ENCODE data around the gene CATSPERZ. TPM values are rescaled to one million over a fixed set of nuclear protein-coding genes. Genes with fewer than 3 reads are reported as not detected.
A peak's percentile ranks its signal among the peaks of the same experiment; 100 is the strongest.
"Not testable (repeated sequence)": the region's sequence is repeated elsewhere in the genome, so short reads cannot be mapped to it uniquely, and the experiment has no call there.

Gene CATSPERZ
- total RNA-seq, 3 donors from 2014 or later = not detected

DNA sequence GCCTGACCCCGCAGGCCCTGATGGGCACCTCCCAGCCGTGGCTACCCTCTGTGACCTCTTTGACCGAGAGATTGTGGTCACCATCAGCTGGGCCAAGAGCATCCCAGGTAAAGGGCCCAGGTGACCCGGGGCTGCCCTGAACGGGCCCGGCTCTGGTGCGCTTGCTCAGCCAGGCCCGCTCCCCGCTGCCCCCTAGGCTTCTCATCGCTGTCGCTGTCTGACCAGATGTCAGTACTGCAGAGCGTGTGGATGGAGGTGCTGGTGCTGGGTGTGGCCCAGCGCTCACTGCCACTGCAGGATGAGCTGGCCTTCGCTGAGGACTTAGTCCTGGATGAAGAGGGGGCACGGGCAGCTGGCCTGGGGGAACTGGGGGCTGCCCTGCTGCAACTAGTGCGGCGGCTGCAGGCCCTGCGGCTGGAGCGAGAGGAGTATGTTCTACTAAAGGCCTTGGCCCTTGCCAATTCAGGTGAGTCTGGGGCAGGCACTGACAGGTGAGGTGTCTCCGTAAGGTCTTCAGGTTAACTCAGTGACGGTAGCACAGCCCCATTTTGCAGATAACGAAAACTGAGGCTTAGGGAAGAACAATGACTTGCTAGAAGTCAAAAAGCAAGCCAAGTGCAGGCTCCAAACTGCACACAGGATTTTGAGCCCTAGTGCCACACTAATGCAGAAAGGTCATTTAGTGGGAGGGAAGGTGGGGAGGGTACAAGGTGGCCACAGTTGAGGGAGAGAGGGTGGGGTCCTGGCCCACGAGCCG is 14.8 kb downstream of the CATSPERZ start:
- Mint-ChIP-seq H3K4me1 (ENCODE audit: low read depth) (peaks cover 30% of the 10 kb centered on the region), H3K9me3 (no peaks in the 10 kb centered on the region), H3K27me3 (ENCODE audit: low read depth) (no peaks in the 10 kb centered on the region), H3K4me3 (peak overlapping the region; percentile 37), H3K36me3 (ENCODE audit: insufficient read depth) (peaks cover 8% of the 10 kb centered on the region)
- ATAC-seq (no peak), DNase-seq (no peak)

DNA sequence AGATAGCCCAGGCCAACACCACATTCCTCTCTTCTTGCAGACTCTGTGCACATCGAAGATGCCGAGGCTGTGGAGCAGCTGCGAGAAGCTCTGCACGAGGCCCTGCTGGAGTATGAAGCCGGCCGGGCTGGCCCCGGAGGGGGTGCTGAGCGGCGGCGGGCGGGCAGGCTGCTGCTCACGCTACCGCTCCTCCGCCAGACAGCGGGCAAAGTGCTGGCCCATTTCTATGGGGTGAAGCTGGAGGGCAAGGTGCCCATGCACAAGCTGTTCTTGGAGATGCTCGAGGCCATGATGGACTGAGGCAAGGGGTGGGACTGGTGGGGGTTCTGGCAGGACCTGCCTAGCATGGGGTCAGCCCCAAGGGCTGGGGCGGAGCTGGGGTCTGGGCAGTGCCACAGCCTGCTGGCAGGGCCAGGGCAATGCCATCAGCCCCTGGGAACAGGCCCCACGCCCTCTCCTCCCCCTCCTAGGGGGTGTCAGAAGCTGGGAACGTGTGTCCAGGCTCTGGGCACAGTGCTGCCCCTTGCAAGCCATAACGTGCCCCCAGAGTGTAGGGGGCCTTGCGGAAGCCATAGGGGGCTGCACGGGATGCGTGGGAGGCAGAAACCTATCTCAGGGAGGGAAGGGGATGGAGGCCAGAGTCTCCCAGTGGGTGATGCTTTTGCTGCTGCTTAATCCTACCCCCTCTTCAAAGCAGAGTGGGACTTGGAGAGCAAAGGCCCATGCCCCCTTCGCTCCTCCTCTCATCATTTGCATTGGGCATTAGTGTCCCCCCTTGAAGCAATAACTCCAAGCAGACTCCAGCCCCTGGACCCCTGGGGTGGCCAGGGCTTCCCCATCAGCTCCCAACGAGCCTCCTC is 15.7 kb downstream of the CATSPERZ start:
- H3K4me1 Mint-ChIP-seq (ENCODE audit: low read depth) = peaks cover 27% of the 10 kb centered on the region

DNA sequence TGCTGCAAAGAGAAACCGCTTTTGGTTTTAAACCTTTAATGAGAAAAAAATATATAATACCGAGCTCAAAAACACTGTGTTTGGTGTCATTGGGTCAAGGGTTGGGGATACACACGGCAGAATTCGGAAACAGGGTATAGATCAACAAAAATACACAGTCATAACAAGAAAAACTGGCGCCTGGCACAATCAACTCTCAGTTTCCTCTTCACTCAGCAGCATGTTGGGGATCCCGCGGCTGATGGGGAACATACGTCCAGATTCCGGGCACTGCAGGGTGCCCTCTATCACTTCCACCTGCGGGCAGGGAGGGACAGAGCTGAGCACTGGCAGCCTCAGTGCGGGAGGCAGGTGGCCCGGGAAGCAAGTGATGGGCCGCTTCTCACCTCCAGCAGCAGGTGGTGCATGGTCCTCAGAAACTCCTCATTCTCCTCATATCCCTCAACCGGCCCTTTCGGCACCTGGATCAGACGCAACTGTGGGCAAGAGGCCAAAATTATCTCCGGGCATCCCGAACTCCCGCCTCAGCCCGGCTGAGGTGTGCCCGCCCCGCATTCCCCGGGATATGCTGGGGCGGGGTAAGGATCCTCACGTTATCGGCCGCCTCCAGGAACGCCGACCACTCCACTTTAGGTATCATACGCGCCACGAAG is 16.6 kb downstream of the CATSPERZ start:
- no peaks in the 10 kb centered on the region for H3K9me3 Mint-ChIP-seq
- H3K36me3 Mint-ChIP-seq (ENCODE audit: insufficient read depth) = peaks cover 16% of the 10 kb centered on the region
- H3K4me3 Mint-ChIP-seq = peak overlapping the region; percentile 94
- H3K4me1 Mint-ChIP-seq (ENCODE audit: low read depth) = peaks cover 25% of the 10 kb centered on the region
- H3K27me3 Mint-ChIP-seq (ENCODE audit: low read depth) = no peaks in the 10 kb centered on the region
- ATAC-seq (peak; percentile 3), DNase-seq (no peak)

More for the DNA sequence above, 15.7 kb downstream of the CATSPERZ start:
- not testable (repeated sequence) for H3K27me3 Mint-ChIP-seq (ENCODE audit: low read depth); H3K9me3 Mint-ChIP-seq; DNase-seq; ATAC-seq
- Mint-ChIP-seq H3K36me3 (ENCODE audit: insufficient read depth) (peaks cover 11% of the 10 kb centered on the region), H3K4me3 (peak overlapping the region; percentile 94)

DNA sequence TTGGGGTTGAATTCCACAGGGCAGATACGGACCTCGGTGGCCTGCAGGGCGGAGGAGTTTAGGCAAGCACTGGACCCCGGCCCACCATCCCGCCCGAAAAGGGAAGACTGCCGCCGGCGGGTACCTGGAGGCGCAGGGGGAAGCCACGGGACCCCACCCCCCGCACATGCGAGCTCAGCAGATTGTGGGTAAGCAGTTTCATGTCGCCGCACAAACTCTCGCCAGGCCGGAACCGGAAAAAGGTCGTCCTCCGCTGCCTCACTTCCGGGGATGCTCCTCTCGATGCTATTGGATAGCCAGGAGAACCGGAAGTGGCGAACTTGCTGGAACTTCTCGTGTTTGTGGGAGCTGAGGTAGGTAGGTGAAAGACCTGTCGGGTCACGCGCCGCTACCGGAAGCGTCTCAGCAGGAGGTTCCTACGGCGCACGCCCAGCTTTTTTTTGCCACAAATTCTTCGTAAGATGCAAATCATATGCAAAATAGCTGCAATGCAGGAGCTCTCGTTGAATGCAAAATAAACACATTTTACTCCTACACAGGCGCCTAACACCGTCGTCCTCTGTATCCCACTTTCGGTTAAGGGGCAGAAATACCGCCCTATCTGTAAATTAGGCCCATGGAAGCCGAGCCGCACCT is 17.3 kb downstream of the CATSPERZ start, which contains the start of gene TRMT112:
TRMT112 (minus strand) TSS at position 235 of the 636 bp plus-strand sequence; CDS start at position 202, 33 bp downstream.
- DNase-seq (peak; percentile 89), ATAC-seq (peak; percentile 83)
- Mint-ChIP-seq H3K4me3 (peak within 1 kb of the TSS; percentile 94), H3K36me3 (ENCODE audit: insufficient read depth) (peaks cover 17% of the 10 kb centered on the region), H3K27me3 (ENCODE audit: low read depth) (no peaks in the 10 kb centered on the region), H3K4me1 (ENCODE audit: low read depth) (peaks cover 24% of the 10 kb centered on the region), H3K9me3 (no peaks in the 10 kb centered on the region)

DNA sequence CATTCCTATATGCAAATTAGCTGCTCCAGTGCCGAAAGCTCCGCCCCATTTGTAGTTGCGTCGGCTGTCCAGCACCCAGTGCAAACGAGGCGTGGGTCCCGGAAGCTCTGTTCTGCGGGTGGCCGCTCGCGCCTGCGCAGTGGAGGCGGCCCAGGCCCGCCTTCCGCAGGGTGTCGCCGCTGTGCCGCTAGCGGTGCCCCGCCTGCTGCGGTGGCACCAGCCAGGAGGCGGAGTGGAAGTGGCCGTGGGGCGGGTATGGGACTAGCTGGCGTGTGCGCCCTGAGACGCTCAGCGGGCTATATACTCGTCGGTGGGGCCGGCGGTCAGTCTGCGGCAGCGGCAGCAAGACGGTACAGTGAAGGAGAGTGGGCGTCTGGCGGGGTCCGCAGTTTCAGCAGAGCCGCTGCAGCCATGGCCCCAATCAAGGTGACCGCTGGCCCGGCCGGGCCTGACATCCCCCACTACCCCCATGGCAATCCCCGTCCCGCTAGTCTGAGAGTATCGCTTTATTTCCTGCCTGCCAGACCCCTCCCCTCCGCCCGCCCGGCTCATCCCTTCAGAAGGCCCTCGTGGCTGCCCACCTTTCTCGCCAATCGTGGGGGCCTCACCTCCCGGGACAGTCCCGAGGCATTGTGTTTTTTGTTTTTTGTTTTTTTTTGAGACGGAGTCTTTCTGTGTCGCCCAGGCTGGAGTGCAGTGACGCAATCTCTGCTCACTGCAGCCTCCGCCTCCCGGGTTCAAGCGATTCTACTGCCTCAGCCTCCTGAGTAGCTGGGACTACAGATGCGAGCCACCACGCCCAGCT is 18.0 kb downstream of the CATSPERZ start, which contains the start of gene PRDX5:
PRDX5 (plus strand) TSS at position 161 of the 805 bp plus-strand sequence; CDS start at position 256, 95 bp downstream.
- peak; percentile 82 to 84 for ATAC-seq
- H3K9me3 Mint-ChIP-seq = no peaks in the 10 kb centered on the region
- H3K36me3 Mint-ChIP-seq (ENCODE audit: insufficient read depth) = peaks cover 17% of the 10 kb centered on the region
- H3K4me1 Mint-ChIP-seq (ENCODE audit: low read depth) = peaks cover 19% of the 10 kb centered on the region
- H3K27me3 Mint-ChIP-seq (ENCODE audit: low read depth) = no peaks in the 10 kb centered on the region
- peak; percentile 91 for DNase-seq
- H3K4me3 Mint-ChIP-seq = peak within 1 kb of the TSS; percentile 94

DNA sequence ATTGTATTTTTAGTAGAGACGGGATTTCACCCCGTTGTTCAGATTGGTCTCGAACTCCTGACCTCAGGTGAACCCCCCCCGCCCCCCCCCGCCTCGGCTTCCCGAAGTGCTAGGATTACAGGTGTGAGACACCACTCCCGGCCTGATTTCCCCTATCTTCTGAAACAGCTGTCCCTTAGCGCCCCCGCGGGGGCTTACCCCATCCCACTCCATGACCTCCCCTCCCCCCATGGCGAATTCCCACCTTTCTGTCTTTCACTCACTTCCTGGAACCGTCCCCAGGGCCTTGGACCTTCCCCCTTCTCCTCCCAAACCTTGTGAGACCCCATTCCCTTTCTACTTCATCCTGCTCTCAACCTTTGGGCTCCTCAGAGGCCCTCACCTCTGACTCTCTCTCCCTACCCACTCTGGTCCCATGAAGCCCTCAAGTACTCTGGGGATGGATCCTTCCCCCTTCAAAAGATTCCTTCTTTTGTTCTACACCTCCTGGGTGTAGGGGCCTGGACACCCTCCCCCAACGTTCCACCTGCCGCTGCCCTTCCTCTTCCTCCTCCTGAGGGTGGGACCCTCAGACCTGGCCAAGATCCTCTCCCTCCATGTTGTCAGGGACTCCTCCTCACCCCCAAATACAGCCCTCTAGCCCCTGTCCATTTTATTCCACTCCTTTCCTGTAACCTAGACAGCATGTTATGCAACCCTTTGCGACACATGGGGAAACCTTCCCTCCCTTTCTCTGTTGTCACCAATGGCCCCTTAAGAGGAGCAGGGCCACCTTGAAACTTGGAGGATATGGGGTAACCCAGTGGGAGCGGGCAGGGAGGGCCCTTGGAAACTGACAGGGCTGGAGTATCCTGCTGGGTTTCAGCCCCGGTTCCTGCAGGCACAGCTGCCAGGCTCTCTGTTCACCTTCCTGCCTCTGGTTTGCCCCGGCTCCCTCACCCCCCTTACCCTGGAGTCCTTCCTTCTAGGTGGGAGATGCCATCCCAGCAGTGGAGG is 18.9 kb downstream of the CATSPERZ start:
- ATAC-seq = no peak
- no peaks in the 10 kb centered on the region for H3K9me3 Mint-ChIP-seq

DNA sequence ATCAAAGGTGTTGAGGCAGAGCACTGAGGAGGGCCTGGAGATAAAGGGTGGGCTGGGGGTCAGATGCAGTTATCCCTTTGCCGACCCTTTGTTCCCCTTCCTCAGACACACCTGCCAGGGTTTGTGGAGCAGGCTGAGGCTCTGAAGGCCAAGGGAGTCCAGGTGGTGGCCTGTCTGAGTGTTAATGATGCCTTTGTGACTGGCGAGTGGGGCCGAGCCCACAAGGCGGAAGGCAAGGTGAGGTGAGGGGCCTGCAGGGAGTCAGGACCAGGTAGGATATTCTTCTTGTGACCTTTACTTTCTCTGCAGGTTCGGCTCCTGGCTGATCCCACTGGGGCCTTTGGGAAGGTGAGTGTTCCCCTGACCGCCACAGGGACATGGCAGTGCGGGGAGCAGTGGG is 20.4 kb downstream of the CATSPERZ start:
- Mint-ChIP-seq H3K9me3 (no peaks in the 10 kb centered on the region), H3K36me3 (ENCODE audit: insufficient read depth) (peaks cover 14% of the 10 kb centered on the region), H3K4me1 (ENCODE audit: low read depth) (peaks cover 19% of the 10 kb centered on the region), H3K27me3 (ENCODE audit: low read depth) (no peaks in the 10 kb centered on the region), H3K4me3 (no peak overlapping the region)
- DNase-seq = no peak
- no peak for ATAC-seq

More for the DNA sequence above, 18.9 kb downstream of the CATSPERZ start:
- no peak for DNase-seq
- Mint-ChIP-seq H3K4me1 (ENCODE audit: low read depth) (peaks cover 19% of the 10 kb centered on the region), H3K4me3 (peak overlapping the region; percentile 94), H3K27me3 (ENCODE audit: low read depth) (no peaks in the 10 kb centered on the region), H3K36me3 (ENCODE audit: insufficient read depth) (peaks cover 17% of the 10 kb centered on the region)

DNA sequence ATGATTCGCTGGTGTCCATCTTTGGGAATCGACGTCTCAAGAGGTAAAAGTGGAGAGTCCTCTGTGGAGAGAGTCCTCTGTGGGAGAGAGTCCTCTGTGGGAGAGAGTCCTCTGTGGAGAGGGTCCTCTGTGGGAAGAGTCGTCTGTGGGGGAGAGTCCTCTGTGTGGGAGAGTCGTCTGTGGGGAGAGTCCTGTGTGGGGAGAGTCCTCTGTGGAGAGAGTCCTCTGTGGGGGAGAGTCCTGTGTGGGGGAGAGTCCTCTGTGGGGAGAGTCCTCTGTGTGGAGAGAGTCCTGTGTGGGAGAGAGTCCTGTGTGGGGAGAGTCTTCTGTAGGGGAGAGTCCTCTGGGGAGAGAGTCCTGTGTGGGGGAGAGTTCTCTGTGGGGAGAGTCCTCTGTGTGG is 20.9 kb downstream of the CATSPERZ start:
- no peak for ATAC-seq
- no peaks in the 10 kb centered on the region for H3K27me3 Mint-ChIP-seq (ENCODE audit: low read depth)
- H3K36me3 Mint-ChIP-seq (ENCODE audit: insufficient read depth) = peaks cover 14% of the 10 kb centered on the region
- H3K4me3 Mint-ChIP-seq = no peak overlapping the region
- H3K4me1 Mint-ChIP-seq (ENCODE audit: low read depth) = peaks cover 19% of the 10 kb centered on the region
- DNase-seq = no peak
- no peaks in the 10 kb centered on the region for H3K9me3 Mint-ChIP-seq

DNA sequence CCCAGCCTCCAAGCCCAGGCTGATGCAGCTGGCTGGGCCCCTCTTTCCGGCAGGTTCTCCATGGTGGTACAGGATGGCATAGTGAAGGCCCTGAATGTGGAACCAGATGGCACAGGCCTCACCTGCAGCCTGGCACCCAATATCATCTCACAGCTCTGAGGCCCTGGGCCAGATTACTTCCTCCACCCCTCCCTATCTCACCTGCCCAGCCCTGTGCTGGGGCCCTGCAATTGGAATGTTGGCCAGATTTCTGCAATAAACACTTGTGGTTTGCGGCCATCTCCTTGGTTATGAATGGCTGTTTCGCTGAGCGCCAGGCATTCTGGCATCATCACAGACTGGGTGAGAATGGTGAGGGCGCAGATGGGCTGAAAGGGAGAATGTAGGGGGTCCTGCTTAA is 21.4 kb downstream of the CATSPERZ start:
- no peak for DNase-seq
- Mint-ChIP-seq H3K9me3 (no peaks in the 10 kb centered on the region), H3K36me3 (ENCODE audit: insufficient read depth) (peaks cover 13% of the 10 kb centered on the region), H3K4me3 (no peak overlapping the region), H3K4me1 (ENCODE audit: low read depth) (peaks cover 15% of the 10 kb centered on the region), H3K27me3 (ENCODE audit: low read depth) (no peaks in the 10 kb centered on the region)
- no peak for ATAC-seq

DNA sequence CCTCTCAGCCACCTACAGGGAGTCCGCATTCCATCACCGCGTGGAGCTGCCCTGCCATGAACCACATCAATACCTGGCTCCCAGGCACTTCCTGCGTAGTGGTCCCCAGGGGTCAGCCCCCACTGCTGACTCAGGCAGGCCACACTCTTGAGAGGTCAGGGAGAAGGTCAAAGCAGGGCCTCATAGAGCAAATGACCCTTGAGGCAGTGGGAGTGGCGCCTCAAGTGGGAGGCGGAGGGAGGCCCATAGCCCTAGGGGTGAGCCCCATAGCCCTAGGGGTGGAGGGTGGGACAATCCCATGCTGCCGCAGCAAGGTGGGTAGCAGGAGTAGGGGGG is 22.7 kb downstream of the CATSPERZ start:
- H3K27me3 Mint-ChIP-seq (ENCODE audit: low read depth) = no peaks in the 10 kb centered on the region
- H3K4me3 Mint-ChIP-seq = no peak overlapping the region
- ATAC-seq = no peak
- no peaks in the 10 kb centered on the region for H3K9me3 Mint-ChIP-seq
- DNase-seq = no peak
- H3K4me1 Mint-ChIP-seq (ENCODE audit: low read depth) = peaks cover 12% of the 10 kb centered on the region
- peaks cover 10% of the 10 kb centered on the region for H3K36me3 Mint-ChIP-seq (ENCODE audit: insufficient read depth)

DNA sequence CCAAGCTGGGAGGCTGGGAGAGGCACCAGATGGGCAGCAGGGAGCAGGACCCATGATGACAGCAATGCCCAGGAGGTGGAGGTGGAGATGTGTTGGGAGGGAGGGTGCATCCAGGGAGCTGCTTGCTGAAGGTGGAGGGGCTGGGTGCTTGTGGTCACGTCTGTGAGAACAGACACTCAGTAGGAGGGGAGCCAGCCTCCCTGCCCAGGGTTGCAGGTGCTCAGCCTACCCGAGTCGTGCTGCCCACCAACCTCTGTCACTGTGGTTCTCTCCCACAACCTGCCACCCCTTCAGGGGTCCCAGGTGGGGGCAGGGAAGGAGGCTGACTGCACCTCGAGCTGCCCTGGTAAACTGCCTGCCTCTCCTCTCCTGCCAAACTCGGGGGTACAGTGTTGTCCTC is 23.2 kb downstream of the CATSPERZ start:
- ATAC-seq (no peak), DNase-seq (no peak)
- H3K4me1 Mint-ChIP-seq (ENCODE audit: low read depth) = peaks cover 9% of the 10 kb centered on the region
- H3K4me3 Mint-ChIP-seq = no peak overlapping the region
- H3K36me3 Mint-ChIP-seq (ENCODE audit: insufficient read depth) = peaks cover 10% of the 10 kb centered on the region
- no peaks in the 10 kb centered on the region for H3K27me3 Mint-ChIP-seq (ENCODE audit: low read depth)
- H3K9me3 Mint-ChIP-seq = no peaks in the 10 kb centered on the region

DNA sequence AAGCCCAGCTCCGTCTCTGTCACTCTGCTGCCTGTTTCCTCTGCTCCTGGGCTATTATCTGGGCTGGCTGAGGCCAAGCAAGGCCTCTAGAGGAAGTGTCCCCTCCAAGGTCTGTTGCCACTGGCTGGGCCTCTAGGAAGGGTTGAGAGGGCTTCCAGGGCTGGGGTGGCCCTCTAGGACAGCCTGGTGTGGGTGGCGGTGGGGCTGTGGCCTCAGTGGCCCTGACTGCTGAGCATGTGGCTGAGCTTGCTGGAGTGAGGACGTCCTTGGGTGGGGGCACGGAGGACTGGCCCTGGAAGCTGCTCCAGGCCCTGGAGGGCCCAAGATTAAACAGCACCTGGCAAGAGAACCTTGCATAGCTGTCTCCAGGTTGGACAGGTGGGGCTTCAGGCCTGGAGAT is 23.8 kb downstream of the CATSPERZ start:
- H3K36me3 Mint-ChIP-seq (ENCODE audit: insufficient read depth); H3K4me3 Mint-ChIP-seq; H3K4me1 Mint-ChIP-seq (ENCODE audit: low read depth); H3K27me3 Mint-ChIP-seq (ENCODE audit: low read depth); H3K9me3 Mint-ChIP-seq; ATAC-seq; DNase-seq: not testable (repeated sequence)

Data from activated T-cell treated with anti-CD3 and anti-CD28 coated beads, Interleukin-2, amount 50 U/mL, for 4 hours (primary cell).